ENCODE data around the gene PASD1.

PASD1 gene

GRCh38 chrX:151702741-151703340, 139.4 kb downstream of the PASD1 start:
- no peak for DNase-seq

GRCh38 chrX:151703487-151703886, 140.0 kb downstream of the PASD1 start:
- no peak for DNase-seq

GRCh38 chrX:151704041-151704663, 140.7 kb downstream of the PASD1 start:
- DNase-seq: no peak

- no peak for DNase-seq
Observed at GRCh38 chrX:151708821-151709220, 145.3 kb downstream of the PASD1 start.

- DNase-seq: no peak
Observed at GRCh38 chrX:151710457-151710856, 147.0 kb downstream of the PASD1 start.

- no peak for DNase-seq
Observed at GRCh38 chrX:151711154-151711553, 147.7 kb downstream of the PASD1 start.

GRCh38 chrX:151711787-151712186, 148.3 kb downstream of the PASD1 start:
- no peak for DNase-seq

GRCh38 chrX:151712253-151712652, 148.8 kb downstream of the PASD1 start:
- DNase-seq: no peak

- DNase-seq: no peak
Observed at GRCh38 chrX:151713849-151714248, 150.4 kb downstream of the PASD1 start.

GRCh38 chrX:151714362-151714761, 150.9 kb downstream of the PASD1 start:
- no peak for DNase-seq

- DNase-seq: no peak
Observed at GRCh38 chrX:151715752-151716151, 152.3 kb downstream of the PASD1 start, which contains the start of gene FATE1. Gene FATE1, plus strand, starts transcription at chrX:151716035. Its CDS starts 85 bp downstream, at chrX:151716120.

- no peak for DNase-seq
Observed at GRCh38 chrX:151722241-151722846, 158.9 kb downstream of the PASD1 start.

GRCh38 chrX:151723156-151723760, 159.8 kb downstream of the PASD1 start:
- DNase-seq: no peak

- no peak for DNase-seq
Observed at GRCh38 chrX:151724563-151725337, 161.3 kb downstream of the PASD1 start.

GRCh38 chrX:151725338-151725614, 161.8 kb downstream of the PASD1 start:
- DNase-seq: no peak
